HepG2 (cell line): ENCODE measurements around the gene IGFLR1. TPM values are rescaled to one million over a fixed set of nuclear protein-coding genes. Genes with fewer than 3 reads are reported as not detected.

Source experiments
- AKAP8 ChIP-seq: sonication (generic); formaldehyde crosslinking; IDR thresholded peaks from 2 replicates; pipeline ENCODE4 v1.5.1; 2020; ENCODE audit warnings: mild to moderate bottlenecking, missing genetic modification reagents
- ATM ChIP-seq: fragments of 450-650 bp; IDR thresholded peaks from 2 replicates; pipeline ENCODE4 v1.7.1; 2017; ENCODE audit warnings: mild to moderate bottlenecking, borderline replicate concordance
- FOXO1 ChIP-seq: sonication (generic); formaldehyde crosslinking; IDR thresholded peaks from 2 replicates; pipeline ENCODE4 v1.4.0; 2020; ENCODE audit warnings: missing genetic modification reagents
- HMGA1 ChIP-seq: sonication (generic); formaldehyde crosslinking; conservative IDR thresholded peaks from 2 replicates; pipeline ENCODE4 v1.4.0; 2020; ENCODE audit warnings: missing genetic modification reagents
- KDM2A ChIP-seq: sonication (generic); formaldehyde crosslinking; IDR thresholded peaks from 2 replicates; pipeline ENCODE4 v1.4.0; 2020; ENCODE audit warnings: low read depth, missing genetic modification reagents, borderline replicate concordance
- MTA3 ChIP-seq: sonication (generic); formaldehyde crosslinking; IDR thresholded peaks from 2 replicates; pipeline ENCODE4 v1.4.0; 2020; ENCODE audit warnings: missing genetic modification reagents
- MTF2 ChIP-seq: sonication (generic); formaldehyde crosslinking; IDR thresholded peaks from 2 replicates; pipeline ENCODE4 v1.5.0; 2020; ENCODE audit warnings: missing genetic modification reagents, borderline replicate concordance
- NR3C1 ChIP-seq: sonication (generic); formaldehyde crosslinking; IDR thresholded peaks from 2 replicates; pipeline ENCODE4 v1.4.0; 2020; ENCODE audit warnings: missing genetic modification reagents
- PHF20 ChIP-seq: sonication (generic); formaldehyde crosslinking; IDR thresholded peaks from 2 replicates; pipeline ENCODE4 v1.5.0; 2020; ENCODE audit warnings: mild to moderate bottlenecking, missing genetic modification reagents
- RFXAP ChIP-seq: sonication (generic); formaldehyde crosslinking; IDR thresholded peaks from 2 replicates; pipeline ENCODE4 v1.4.0; 2020; ENCODE audit warnings: missing genetic modification reagents, borderline replicate concordance
- SMAD9 ChIP-seq: sonication (generic); formaldehyde crosslinking; IDR thresholded peaks from 2 replicates; pipeline ENCODE4 v1.5.1; 2020; ENCODE audit warnings: mild to moderate bottlenecking, missing genetic modification reagents
- SRF ChIP-seq: IDR thresholded peaks from 2 replicates; pipeline ENCODE4 v1.6.1; 2011; ENCODE audit warnings: mild to moderate bottlenecking, low read depth, low read length, moderate library complexity
- SRY ChIP-seq: sonication (generic); formaldehyde crosslinking; IDR thresholded peaks from 2 replicates; pipeline ENCODE4 v1.8.0; 2022; ENCODE audit warnings: mild to moderate bottlenecking, missing genetic modification reagents
- TARDBP ChIP-seq: sonication (generic); formaldehyde crosslinking; IDR thresholded peaks from 2 replicates; pipeline ENCODE4 v1.8.0; 2022; ENCODE audit warnings: mild to moderate bottlenecking, missing genetic modification reagents
- TRIM24 ChIP-seq: sonication (generic); formaldehyde crosslinking; IDR thresholded peaks from 2 replicates; pipeline ENCODE4 v1.8.0; 2022; ENCODE audit warnings: mild to moderate bottlenecking, missing genetic modification reagents
- ZNF296 ChIP-seq: sonication (generic); formaldehyde crosslinking; conservative IDR thresholded peaks from 2 replicates; pipeline ENCODE4 v1.5.0; 2020; ENCODE audit warnings: mild to moderate bottlenecking, missing genetic modification reagents
- ZNF382 ChIP-seq: sonication (generic); formaldehyde crosslinking; IDR thresholded peaks from 2 replicates; pipeline ENCODE4 v1.5.0; 2020; ENCODE audit warnings: missing genetic modification reagents, mild to moderate bottlenecking, borderline replicate concordance
- ZNF383 ChIP-seq: sonication (generic); formaldehyde crosslinking; IDR thresholded peaks from 2 replicates; pipeline ENCODE4 v1.4.0; 2020; ENCODE audit warnings: missing genetic modification reagents, mild to moderate bottlenecking, borderline replicate concordance
- ZNF747 ChIP-seq: sonication (generic); formaldehyde crosslinking; IDR thresholded peaks from 2 replicates; pipeline ENCODE4 v1.8.1; 2023; ENCODE audit warnings: missing genetic modification reagents, mild to moderate bottlenecking, borderline replicate concordance
- ZNF83 ChIP-seq: sonication (generic); formaldehyde crosslinking; IDR thresholded peaks from 2 replicates; pipeline ENCODE4 v1.4.0; 2020; ENCODE audit warnings: missing genetic modification reagents, mild to moderate bottlenecking, borderline replicate concordance
- ZNF839 ChIP-seq: sonication (generic); formaldehyde crosslinking; IDR thresholded peaks from 2 replicates; pipeline ENCODE4 v1.4.0; 2020; ENCODE audit warnings: missing genetic modification reagents, mild to moderate bottlenecking, borderline replicate concordance
- polyA plus RNA-seq, 8 experiments: library from polyadenylated mRNA; depleted of rRNA in 3 of 8; stranded (reverse) in 7 of 8; unstranded in 1 of 8; fragments of >200 nt; fragmentation: Illumina TruSeq in 4 of 8; extraction: Trizol in 4 of 8; gene quantifications; 2 replicates each; pipeline versions ENCODE4 v1.2.1 to v1.2.3, GENCODE V29; 2011 to 2016; ENCODE audit warnings: low read depth in 4 of 8, missing spikeins in 1 of 8, mixed read lengths in 1 of 8; ENCODE audit not compliant: insufficient read depth in 1 of 8
- total RNA-seq, 5 experiments: library from RNA; depleted of rRNA; stranded (reverse); fragments of >200 nt; fragmentation: Illumina TruSeq; extraction: Trizol; gene quantifications; 2 replicates each; pipeline ENCODE4 v1.2.3, GENCODE V29; 2016; ENCODE audit warnings: low read depth in 1 of 5
- TF ChIP-seq, protein P1 (sequence below): sonication (generic); formaldehyde crosslinking; IDR thresholded peaks from 2 replicates; pipeline ENCODE4 v1.5.0; 2020; ENCODE audit warnings: missing genetic modification reagents
- TF ChIP-seq, protein P2 (sequence below): sonication (generic); formaldehyde crosslinking; IDR thresholded peaks from 2 replicates; pipeline ENCODE4 v1.4.0; 2020; ENCODE audit warnings: missing genetic modification reagents, borderline replicate concordance
- TF ChIP-seq, protein P3 (sequence below): sonication (generic); formaldehyde crosslinking; IDR thresholded peaks from 2 replicates; pipeline ENCODE4 v1.4.0; 2020; ENCODE audit warnings: low read depth, mild to moderate bottlenecking, missing genetic modification reagents
- TF ChIP-seq, protein P4 (sequence below): sonication (generic); formaldehyde crosslinking; IDR thresholded peaks from 2 replicates; pipeline ENCODE4 v1.5.1; 2020; ENCODE audit warnings: mild to moderate bottlenecking, moderate library complexity, missing genetic modification reagents

Gene IGFLR1
- total and polyA plus RNA-seq, 2 of the 13 experiments (the other 11 are each of a cell fraction or from before 2014, with no cell fraction given): 5.4 to 8.9 TPM

DNA sequence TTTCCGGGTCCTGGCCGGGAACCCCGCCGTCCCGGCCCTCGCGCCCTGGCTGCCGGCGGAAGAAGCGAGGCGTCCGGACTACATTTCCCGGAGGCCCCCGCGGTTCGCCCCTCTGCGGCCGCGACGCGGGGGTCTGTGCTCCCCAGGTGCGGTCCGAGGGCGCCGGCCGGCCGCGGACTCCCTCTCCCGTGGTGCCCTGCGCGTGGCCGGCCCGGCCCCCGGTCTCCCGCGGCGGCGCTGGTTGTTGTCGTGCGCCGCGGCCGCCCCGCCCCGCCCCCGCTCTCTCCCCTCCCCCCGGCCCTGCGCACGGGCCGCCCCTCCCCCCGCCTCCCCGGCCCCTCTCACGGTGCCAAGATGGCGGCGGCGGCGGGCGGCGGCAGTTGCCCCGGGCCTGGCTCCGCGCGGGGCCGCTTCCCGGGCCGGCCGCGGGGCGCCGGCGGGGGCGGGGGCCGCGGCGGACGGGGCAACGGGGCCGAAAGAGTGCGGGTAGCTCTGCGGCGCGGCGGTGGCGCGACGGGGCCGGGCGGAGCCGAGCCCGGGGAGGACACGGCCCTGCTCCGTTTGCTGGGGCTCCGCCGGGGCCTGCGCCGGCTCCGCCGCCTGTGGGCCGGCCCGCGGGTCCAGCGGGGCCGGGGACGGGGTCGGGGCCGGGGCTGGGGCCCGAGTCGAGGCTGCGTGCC, 24.4 kb downstream of the IGFLR1 start, which contains the start of gene KMT2B (continued):
- no peak for TF ChIP-seq MTF2 (CRISPR knock-in tag)
- TF ChIP-seq ZNF296 (CRISPR knock-in tag): no peak
- TF ChIP-seq SMAD9: no peak
- no peak for TF ChIP-seq ATM
- no peak for TF ChIP-seq ZNF839 (CRISPR knock-in tag)
- TF ChIP-seq, protein P1, sequence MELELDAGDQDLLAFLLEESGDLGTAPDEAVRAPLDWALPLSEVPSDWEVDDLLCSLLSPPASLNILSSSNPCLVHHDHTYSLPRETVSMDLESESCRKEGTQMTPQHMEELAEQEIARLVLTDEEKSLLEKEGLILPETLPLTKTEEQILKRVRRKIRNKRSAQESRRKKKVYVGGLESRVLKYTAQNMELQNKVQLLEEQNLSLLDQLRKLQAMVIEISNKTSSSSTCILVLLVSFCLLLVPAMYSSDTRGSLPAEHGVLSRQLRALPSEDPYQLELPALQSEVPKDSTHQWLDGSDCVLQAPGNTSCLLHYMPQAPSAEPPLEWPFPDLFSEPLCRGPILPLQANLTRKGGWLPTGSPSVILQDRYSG: no peak
- TF ChIP-seq ZNF382 (CRISPR knock-in tag): no peak
- TF ChIP-seq ZNF383 (CRISPR knock-in tag): no peak
- 0 out of 2 replicates have a peak, but pooled peaks have one; percentile 21 for TF ChIP-seq PHF20
- no peak for TF ChIP-seq TRIM24 (CRISPR knock-in tag)
- TF ChIP-seq MTA3 (CRISPR knock-in tag): no peak
- TF ChIP-seq SRF: no peak
- no peak for TF ChIP-seq KDM2A
- no peak for TF ChIP-seq TARDBP (CRISPR knock-in tag)
- no peak; the same call in 1 of the 2 replicates for TF ChIP-seq RFXAP
- TF ChIP-seq, protein P2, sequence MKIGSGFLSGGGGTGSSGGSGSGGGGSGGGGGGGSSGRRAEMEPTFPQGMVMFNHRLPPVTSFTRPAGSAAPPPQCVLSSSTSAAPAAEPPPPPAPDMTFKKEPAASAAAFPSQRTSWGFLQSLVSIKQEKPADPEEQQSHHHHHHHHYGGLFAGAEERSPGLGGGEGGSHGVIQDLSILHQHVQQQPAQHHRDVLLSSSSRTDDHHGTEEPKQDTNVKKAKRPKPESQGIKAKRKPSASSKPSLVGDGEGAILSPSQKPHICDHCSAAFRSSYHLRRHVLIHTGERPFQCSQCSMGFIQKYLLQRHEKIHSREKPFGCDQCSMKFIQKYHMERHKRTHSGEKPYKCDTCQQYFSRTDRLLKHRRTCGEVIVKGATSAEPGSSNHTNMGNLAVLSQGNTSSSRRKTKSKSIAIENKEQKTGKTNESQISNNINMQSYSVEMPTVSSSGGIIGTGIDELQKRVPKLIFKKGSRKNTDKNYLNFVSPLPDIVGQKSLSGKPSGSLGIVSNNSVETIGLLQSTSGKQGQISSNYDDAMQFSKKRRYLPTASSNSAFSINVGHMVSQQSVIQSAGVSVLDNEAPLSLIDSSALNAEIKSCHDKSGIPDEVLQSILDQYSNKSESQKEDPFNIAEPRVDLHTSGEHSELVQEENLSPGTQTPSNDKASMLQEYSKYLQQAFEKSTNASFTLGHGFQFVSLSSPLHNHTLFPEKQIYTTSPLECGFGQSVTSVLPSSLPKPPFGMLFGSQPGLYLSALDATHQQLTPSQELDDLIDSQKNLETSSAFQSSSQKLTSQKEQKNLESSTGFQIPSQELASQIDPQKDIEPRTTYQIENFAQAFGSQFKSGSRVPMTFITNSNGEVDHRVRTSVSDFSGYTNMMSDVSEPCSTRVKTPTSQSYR (CRISPR knock-in tag): peak; percentile 62; the same call in 1 of the 2 replicates
- no peak for TF ChIP-seq SRY (CRISPR knock-in tag)
- TF ChIP-seq NR3C1: no peak
- TF ChIP-seq HMGA1 (CRISPR knock-in tag): no peak
- TF ChIP-seq, protein P3, sequence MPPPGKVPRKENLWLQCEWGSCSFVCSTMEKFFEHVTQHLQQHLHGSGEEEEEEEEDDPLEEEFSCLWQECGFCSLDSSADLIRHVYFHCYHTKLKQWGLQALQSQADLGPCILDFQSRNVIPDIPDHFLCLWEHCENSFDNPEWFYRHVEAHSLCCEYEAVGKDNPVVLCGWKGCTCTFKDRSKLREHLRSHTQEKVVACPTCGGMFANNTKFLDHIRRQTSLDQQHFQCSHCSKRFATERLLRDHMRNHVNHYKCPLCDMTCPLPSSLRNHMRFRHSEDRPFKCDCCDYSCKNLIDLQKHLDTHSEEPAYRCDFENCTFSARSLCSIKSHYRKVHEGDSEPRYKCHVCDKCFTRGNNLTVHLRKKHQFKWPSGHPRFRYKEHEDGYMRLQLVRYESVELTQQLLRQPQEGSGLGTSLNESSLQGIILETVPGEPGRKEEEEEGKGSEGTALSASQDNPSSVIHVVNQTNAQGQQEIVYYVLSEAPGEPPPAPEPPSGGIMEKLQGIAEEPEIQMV: no peak
- TF ChIP-seq AKAP8 (CRISPR knock-in tag): no peak
- TF ChIP-seq ZNF83 (CRISPR knock-in tag): no peak
- TF ChIP-seq ZNF747: no peak; the same call in 1 of the 2 replicates
- no peak for TF ChIP-seq FOXO1 (CRISPR knock-in tag)
- TF ChIP-seq, protein P4, sequence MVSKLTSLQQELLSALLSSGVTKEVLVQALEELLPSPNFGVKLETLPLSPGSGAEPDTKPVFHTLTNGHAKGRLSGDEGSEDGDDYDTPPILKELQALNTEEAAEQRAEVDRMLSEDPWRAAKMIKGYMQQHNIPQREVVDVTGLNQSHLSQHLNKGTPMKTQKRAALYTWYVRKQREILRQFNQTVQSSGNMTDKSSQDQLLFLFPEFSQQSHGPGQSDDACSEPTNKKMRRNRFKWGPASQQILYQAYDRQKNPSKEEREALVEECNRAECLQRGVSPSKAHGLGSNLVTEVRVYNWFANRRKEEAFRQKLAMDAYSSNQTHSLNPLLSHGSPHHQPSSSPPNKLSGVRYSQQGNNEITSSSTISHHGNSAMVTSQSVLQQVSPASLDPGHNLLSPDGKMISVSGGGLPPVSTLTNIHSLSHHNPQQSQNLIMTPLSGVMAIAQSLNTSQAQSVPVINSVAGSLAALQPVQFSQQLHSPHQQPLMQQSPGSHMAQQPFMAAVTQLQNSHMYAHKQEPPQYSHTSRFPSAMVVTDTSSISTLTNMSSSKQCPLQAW (CRISPR knock-in tag): no peak
